DLD1 (cell line): Measurements from ENCODE around the gene OR4N2.
"Not testable (repeated sequence)": the region's sequence is repeated elsewhere in the genome, so short reads cannot be mapped to it uniquely, and the experiment has no call there.

Experiments used
- in situ Hi-C: cut with HindIII; loops from 2 replicates; pipeline ENCODE4 v1.10.0; 2017; ENCODE audit warnings: low sequenced_read_pairs

Gene OR4N2

GRCh38 chr14:19803470-19803869, at the start of gene OR4N2:
OR4N2 (plus strand) TSS chr14:19803770; CDS start chr14:19827449, 23,679 bp downstream.
- in situ Hi-C loops: not testable (repeated sequence)

GRCh38 chr14:19754172-19754571, 49.4 kb upstream of the OR4N2 start:
- in situ Hi-C loops: no loop called here

GRCh38 chr14:19771491-19771890, 32.1 kb upstream of the OR4N2 start:
- in situ Hi-C loops: not testable (repeated sequence)

- in situ Hi-C loops: no loop called here
Observed at GRCh38 chr14:19771895-19772430, 31.6 kb upstream of the OR4N2 start.

- in situ Hi-C loops: not testable (repeated sequence)
Observed at GRCh38 chr14:19772454-19772853, 31.1 kb upstream of the OR4N2 start.

- in situ Hi-C loops: not testable (repeated sequence)
Observed at GRCh38 chr14:19773204-19773603, 30.4 kb upstream of the OR4N2 start, which contains the start of gene OR4M1. OR4M1 (plus strand) TSS chr14:19773504; CDS start chr14:19780323, 6,819 bp downstream.

- in situ Hi-C loops: no loop called here
Observed at GRCh38 chr14:19775587-19775986, 28.0 kb upstream of the OR4N2 start.

GRCh38 chr14:19785848-19786247, 17.7 kb upstream of the OR4N2 start:
- in situ Hi-C loops: not testable (repeated sequence)

GRCh38 chr14:19787318-19787717, 16.3 kb upstream of the OR4N2 start:
- in situ Hi-C loops: not testable (repeated sequence)

- in situ Hi-C loops: not testable (repeated sequence)
Observed at GRCh38 chr14:19788150-19788549, 15.4 kb upstream of the OR4N2 start.

GRCh38 chr14:19796520-19797108, 7.0 kb upstream of the OR4N2 start:
- in situ Hi-C loops: not testable (repeated sequence)

- in situ Hi-C loops: no loop called here
Observed at GRCh38 chr14:19799880-19800279, 3.7 kb upstream of the OR4N2 start.

GRCh38 chr14:19800282-19801117, 3.1 kb upstream of the OR4N2 start:
- in situ Hi-C loops: no loop called here

- in situ Hi-C loops: no loop called here
Observed at GRCh38 chr14:19801118-19801464, 2.5 kb upstream of the OR4N2 start.

- in situ Hi-C loops: not testable (repeated sequence)
Observed at GRCh38 chr14:19813171-19813920, 9.8 kb downstream of the OR4N2 start.

GRCh38 chr14:19819879-19820278, 16.3 kb downstream of the OR4N2 start:
- in situ Hi-C loops: not testable (repeated sequence)

- in situ Hi-C loops: not testable (repeated sequence)
Observed at GRCh38 chr14:19821016-19821415, 17.4 kb downstream of the OR4N2 start.

GRCh38 chr14:19823178-19823577, 19.6 kb downstream of the OR4N2 start:
- in situ Hi-C loops: no loop called here

GRCh38 chr14:19823765-19824164, 20.2 kb downstream of the OR4N2 start:
- in situ Hi-C loops: no loop called here

GRCh38 chr14:19827626-19828244, 24.2 kb downstream of the OR4N2 start:
- in situ Hi-C loops: not testable (repeated sequence)

GRCh38 chr14:19828314-19828713, 24.7 kb downstream of the OR4N2 start:
- in situ Hi-C loops: no loop called here
